HUES6 (cell line): ENCODE measurements around the gene C1orf52.

Experiments
- H3K27ac ChIP-seq: 2 replicates; pipeline ENCODE4 v1.7.0; 2013; ENCODE audit warnings: low read depth, mild to moderate bottlenecking, low read length, inconsistent platforms
- H3K27me3 ChIP-seq: 2 replicates; pipeline ENCODE4 v1.6.1; 2013; ENCODE audit warnings: low read length; ENCODE audit not compliant: control insufficient read depth, insufficient read depth
- H3K36me3 ChIP-seq: 2 replicates; pipeline ENCODE4 v1.6.1; 2013; ENCODE audit warnings: low read length; ENCODE audit not compliant: control insufficient read depth, insufficient read depth
- H3K4me1 ChIP-seq: 2 replicates; pipeline ENCODE4 v1.6.1; 2013; ENCODE audit warnings: low read length; ENCODE audit not compliant: control insufficient read depth, insufficient read depth
- H3K4me3 ChIP-seq: 2 replicates; pipeline ENCODE4 v1.5.1; 2013; ENCODE audit warnings: low read depth, low read length
- H3K9ac ChIP-seq: one replicate; pipeline ENCODE4 v1.6.1; 2013; ENCODE audit warnings: mild to moderate bottlenecking, low read length
- H3K9me3 ChIP-seq: 2 replicates; pipeline ENCODE4 v1.6.1; 2013; ENCODE audit warnings: low read depth, low read length; ENCODE audit not compliant: control insufficient read depth, insufficient read depth

Gene C1orf52

DNA sequence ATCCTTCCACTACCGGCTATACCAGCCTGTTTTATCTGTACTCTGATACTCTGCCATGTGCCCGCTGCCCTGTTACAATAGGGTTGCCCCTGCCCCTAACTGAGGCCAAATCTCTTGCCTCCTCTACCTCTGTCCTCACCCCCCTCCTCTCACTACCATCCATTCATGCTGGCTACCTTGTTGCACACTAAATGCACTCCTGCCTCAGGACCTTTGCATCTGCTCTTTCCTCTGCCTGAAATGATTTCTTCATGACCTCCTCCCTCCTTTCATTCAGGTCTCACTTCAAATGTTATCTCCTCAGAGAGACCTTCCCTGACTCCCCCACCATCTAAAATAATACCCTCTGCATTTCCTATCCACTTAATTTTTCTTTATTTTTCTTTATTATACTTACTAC, 51.0 kb downstream of the C1orf52 start:
- no peaks in the 10 kb centered on the region for H3K9me3 ChIP-seq

DNA sequence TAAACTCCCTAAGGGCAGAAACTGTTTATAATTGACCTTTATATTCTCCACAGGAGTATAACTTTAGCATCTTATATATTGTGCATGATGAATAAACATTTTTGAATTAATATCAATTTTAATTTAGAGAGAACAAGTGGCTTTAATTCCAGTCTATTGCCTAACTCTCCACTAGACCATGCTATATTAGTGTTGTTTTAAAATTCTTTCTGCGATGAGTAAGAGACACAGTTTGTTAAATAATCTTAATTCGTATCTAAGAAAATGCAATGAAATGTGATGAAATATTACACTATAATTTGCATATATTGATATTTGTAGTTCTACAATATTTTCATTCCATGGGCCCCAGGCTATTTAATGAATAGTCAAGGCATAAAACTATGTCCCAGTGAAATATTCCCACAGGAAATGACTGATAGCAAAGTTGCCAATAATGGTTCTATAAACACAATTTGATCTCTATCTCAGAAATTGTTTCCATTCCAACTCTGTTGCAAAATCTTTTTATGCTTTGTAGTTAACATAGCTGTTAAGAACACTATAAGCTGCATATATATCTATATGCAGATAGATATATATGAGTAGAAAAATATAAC, 55.8 kb downstream of the C1orf52 start:
- H3K27ac ChIP-seq, result no peak overlapping the region
- no peaks in the 10 kb centered on the region for H3K36me3 ChIP-seq
- H3K9me3 ChIP-seq, result no peaks in the 10 kb centered on the region
- H3K27me3 ChIP-seq, result no peaks in the 10 kb centered on the region; the same call in 1 of the 2 replicates
- H3K4me1 ChIP-seq, result peaks cover 5% of the 10 kb centered on the region; the same call in 1 of the 2 replicates
- no peak overlapping the region for H3K9ac ChIP-seq
- H3K4me3 ChIP-seq, result no peak overlapping the region

More for the DNA sequence above, 51.0 kb downstream of the C1orf52 start:
- H3K4me3 ChIP-seq, result no peak overlapping the region
- no peaks in the 10 kb centered on the region for H3K27me3 ChIP-seq
- H3K4me1 ChIP-seq, result peaks cover 5% of the 10 kb centered on the region; the same call in 1 of the 2 replicates
- H3K9ac ChIP-seq, result no peak overlapping the region
- H3K27ac ChIP-seq, result no peak overlapping the region
- no peaks in the 10 kb centered on the region for H3K36me3 ChIP-seq

DNA sequence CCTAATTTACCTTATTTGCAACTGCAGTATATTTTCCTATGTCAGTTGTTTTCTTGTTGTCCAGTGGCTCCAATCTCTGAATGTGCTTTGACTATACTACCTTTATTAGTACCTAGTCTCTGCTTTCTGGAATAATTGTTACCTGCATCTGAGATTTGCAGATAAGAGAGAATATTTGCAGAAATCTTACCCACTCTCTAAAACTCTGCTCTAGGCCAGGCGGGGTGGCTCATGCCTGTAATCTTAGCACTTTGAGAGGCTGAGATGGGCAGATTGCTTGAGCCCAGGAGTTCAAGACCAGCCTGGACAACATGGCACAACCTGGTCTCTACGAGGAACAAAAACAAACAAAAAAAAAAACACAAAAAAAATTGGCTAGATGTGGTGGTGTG, 56.6 kb downstream of the C1orf52 start:
- H3K9ac ChIP-seq, result no peak overlapping the region
- H3K36me3 ChIP-seq, result no peaks in the 10 kb centered on the region
- no peaks in the 10 kb centered on the region; the same call in 1 of the 2 replicates for H3K27me3 ChIP-seq
- H3K27ac ChIP-seq, result no peak overlapping the region
- no peaks in the 10 kb centered on the region for H3K9me3 ChIP-seq
- peak overlapping the region; percentile 97; the same call in 1 of the 2 replicates for H3K4me3 ChIP-seq
- peaks cover 9% of the 10 kb centered on the region for H3K4me1 ChIP-seq

DNA sequence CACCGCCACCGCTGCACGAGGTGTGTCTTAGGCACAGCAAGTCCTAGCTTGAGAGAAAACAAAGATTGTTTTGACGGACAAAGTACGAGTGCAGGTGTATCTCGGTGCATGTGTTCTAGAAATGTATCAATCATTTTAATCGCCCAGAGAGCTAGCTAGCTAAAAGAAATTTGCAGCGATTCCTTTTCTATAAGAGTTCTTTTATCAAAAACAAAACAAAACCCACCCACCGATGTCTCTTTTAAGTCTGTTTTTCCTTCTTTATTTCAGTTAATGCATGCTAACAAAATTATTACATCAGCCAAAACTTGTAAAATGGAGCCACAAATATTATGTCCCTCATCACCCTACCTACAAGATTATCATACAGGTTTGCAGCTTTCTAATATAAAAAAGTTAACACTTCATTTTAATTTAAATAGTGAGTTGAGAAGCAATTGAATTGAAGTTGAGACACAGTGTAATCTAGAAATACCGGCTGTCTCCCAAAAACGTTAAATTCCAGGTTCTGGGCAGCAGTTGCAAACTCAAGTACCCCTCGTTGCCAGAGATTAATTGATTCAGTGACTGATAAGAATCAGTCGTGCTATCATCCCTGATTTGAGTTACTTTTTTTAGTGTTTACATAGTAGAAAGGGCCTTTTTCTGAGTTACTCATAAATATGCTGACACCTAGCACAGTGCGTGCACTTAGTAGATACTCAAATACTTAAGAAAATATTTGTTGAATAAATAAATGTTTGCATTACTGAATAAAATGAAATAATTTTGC, 57.2 kb downstream of the C1orf52 start:
- Histone ChIP-seq H3K4me1 (peaks cover 9% of the 10 kb centered on the region), H3K27me3 (no peaks in the 10 kb centered on the region; the same call in 1 of the 2 replicates), H3K9ac (peak overlapping the region; percentile 85), H3K4me3 (peak overlapping the region; percentile 97), H3K9me3 (no peaks in the 10 kb centered on the region), H3K36me3 (no peaks in the 10 kb centered on the region), H3K27ac (peak overlapping the region; percentile 94)

DNA sequence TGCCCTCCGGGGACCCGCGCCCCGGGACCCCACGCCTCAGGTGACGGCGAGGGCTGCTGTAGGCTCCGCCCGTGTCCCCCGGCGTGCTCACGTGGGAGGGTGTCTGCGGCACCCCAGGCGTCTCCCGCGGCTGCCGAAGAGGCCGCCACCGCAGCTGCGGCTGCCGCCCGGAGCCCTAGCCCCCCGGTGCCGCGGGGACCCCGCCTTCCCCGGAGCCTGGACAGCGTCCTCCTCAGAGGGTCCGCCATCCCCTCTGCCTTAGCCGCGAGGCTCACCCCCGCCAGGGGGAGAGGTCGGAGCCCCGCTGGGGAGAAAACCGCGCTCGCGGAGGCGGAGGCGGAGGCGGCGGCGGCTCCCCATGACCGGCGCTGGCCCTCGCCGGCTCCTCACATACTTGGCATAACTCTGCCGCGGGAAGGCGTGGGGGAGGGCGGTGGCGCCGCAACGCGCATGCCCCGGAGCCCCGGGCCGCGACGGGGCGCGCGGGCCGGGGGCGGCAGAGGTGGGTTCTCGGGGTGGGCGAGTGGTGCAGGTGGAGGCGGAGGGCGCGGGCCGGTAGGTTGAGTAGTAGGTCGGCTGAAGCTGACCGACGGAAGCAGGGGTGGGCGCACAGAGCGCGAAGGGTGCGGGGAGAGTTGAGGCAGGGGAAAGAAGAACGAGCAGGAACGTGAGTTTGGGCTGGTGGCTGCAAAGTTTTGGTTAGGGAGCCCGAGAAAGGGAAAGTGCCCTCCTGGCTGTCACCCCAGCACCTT, 57.9 kb downstream of the C1orf52 start:
- H3K4me1 ChIP-seq, result peaks cover 7% of the 10 kb centered on the region

DNA sequence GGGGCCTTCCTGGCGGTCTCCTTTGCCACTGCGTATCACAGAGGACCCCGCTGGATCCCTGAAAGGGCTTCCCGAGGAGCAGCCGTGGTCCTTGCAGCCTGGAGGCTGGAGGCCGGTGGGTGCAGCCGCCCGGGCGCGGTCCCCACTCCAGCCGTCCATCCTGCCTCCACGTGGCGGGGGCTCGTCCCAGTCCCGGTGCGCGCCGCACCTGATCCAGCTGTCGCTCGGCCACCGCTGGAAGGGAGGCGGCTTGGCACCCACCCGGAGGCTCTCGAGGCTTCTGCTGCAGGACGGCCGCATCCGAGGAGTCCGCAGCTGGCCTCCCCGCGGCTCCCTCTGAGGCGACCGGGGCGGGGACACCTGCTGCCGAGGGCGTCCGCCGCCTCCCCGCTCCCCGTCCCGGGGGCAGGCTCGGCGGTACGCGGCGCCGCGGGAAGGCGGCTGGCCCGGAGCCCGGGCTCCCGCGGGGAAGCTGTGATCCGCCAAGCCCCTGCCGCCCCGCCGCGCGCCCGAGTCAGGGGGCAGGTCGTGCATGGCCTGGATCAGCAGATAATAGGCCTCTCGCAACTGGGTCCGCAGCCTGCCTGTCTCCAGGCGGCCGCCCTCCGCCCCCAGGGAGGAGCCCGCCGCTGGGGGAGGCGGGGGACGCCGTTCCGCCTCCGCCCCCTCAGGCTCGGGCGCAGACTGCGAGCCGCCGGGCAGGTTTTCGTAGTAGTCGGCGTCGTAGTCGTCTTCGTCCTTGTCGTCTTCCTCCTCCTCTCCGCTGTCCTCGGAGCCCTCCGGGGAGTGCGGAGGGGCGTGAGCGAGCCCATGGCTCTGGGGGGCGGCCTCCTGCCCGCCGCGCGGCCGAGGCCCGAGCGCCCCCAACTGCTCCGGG, 58.8 kb downstream of the C1orf52 start, which contains the start of gene SYDE2:
SYDE2 (minus strand) TSS at position 554 of the 877 bp plus-strand sequence; CDS start at position 534, 20 bp downstream.
- H3K9ac ChIP-seq, result peak within 1 kb of the TSS; percentile 85
- H3K4me1 ChIP-seq, result peaks cover 7% of the 10 kb centered on the region; the same call in 1 of the 2 replicates
- H3K4me3 ChIP-seq, result peak within 1 kb of the TSS; percentile 97
- no peaks in the 10 kb centered on the region for H3K36me3 ChIP-seq
- H3K27me3 ChIP-seq, result no peaks in the 10 kb centered on the region; the same call in 1 of the 2 replicates
- no peaks in the 10 kb centered on the region for H3K9me3 ChIP-seq
- peak within 1 kb of the TSS; percentile 94 for H3K27ac ChIP-seq

More for the DNA sequence above, 57.9 kb downstream of the C1orf52 start:
- Histone ChIP-seq H3K4me3 (peak overlapping the region; percentile 97), H3K9me3 (no peaks in the 10 kb centered on the region), H3K27me3 (no peaks in the 10 kb centered on the region; the same call in 1 of the 2 replicates), H3K9ac (peak overlapping the region; percentile 85), H3K27ac (peak overlapping the region; percentile 94), H3K36me3 (no peaks in the 10 kb centered on the region)
